HEK293 (cell line): ENCODE measurements around the gene ADCK2.

Experiments used
- ZBTB1 ChIP-seq: fragments of 450-650 bp; formaldehyde crosslinking; IDR thresholded peaks from 2 replicates; pipeline ENCODE4 v1.5.1; 2016; ENCODE audit warnings: missing biosample characterization, missing genetic modification characterization
- ZNF354C ChIP-seq: fragments of 450-650 bp; formaldehyde crosslinking; IDR thresholded peaks from 2 replicates; pipeline ENCODE4 v1.5.1; 2016; ENCODE audit warnings: missing biosample characterization, missing genetic modification characterization, low read depth, borderline replicate concordance
- ZNF561 ChIP-seq: fragments of 450-650 bp; IDR thresholded peaks from 2 replicates; pipeline ENCODE4 v1.5.1; 2018; ENCODE audit warnings: missing biosample characterization, missing genetic modification characterization, borderline replicate concordance
- TF ChIP-seq, protein P1 (sequence below): sonication (generic); formaldehyde crosslinking; IDR thresholded peaks from 2 replicates; pipeline ENCODE4 v1.8.1; 2022; ENCODE audit warnings: mild to moderate bottlenecking, moderate library complexity, missing genetic modification reagents
- TF ChIP-seq, protein P2 (sequence below): fragments of 450-650 bp; formaldehyde crosslinking; IDR thresholded peaks from 2 replicates; pipeline ENCODE4 v1.5.1; 2016; ENCODE audit warnings: missing biosample characterization, missing genetic modification characterization, low read depth
- TF ChIP-seq, protein P3 (sequence below): fragments of 450-650 bp; formaldehyde crosslinking; IDR thresholded peaks from 2 replicates; pipeline ENCODE4 v1.5.1; 2016; ENCODE audit warnings: missing biosample characterization, missing genetic modification characterization

DNA sequence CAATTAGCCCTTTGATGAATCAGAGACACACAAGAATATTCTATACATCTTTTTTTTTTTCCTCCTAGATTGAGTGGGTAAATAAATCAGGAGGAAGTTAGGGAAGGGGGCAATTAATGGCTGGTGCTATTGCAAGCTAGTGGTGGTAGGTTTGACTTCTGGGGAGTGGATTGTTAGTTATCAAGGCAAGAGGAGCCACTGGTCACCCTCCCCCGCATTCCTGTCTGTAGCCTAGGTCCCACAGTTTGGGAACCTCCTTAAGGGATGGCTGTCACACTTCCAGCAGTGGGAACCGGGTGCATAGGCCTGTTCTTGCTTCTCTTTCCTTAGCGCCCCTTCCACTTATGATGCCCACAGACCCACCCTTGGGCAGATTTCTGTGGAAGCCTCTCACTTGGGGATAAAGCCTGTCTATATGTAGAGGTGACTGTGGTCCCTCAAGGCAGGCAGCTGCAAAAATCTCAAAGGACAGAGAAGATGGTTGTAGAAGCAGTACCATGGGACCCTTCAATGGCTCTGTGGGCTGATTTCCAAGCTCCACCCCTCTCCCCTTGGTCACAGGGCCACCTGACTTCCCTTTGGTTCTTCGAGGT lies 2.3 kb upstream of the ADCK2 start:
- TF ChIP-seq, protein P1, sequence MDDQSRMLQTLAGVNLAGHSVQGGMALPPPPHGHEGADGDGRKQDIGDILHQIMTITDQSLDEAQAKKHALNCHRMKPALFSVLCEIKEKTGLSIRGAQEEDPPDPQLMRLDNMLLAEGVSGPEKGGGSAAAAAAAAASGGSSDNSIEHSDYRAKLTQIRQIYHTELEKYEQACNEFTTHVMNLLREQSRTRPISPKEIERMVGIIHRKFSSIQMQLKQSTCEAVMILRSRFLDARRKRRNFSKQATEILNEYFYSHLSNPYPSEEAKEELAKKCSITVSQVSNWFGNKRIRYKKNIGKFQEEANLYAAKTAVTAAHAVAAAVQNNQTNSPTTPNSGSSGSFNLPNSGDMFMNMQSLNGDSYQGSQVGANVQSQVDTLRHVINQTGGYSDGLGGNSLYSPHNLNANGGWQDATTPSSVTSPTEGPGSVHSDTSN (CRISPR knock-in tag), result no peak
- TF ChIP-seq ZBTB1 (tag by site-specific recombination) (no peak), ZNF561 (tag by site-specific recombination) (no peak), ZNF354C (tag by site-specific recombination) (no peak)
- TF ChIP-seq, protein P2, sequence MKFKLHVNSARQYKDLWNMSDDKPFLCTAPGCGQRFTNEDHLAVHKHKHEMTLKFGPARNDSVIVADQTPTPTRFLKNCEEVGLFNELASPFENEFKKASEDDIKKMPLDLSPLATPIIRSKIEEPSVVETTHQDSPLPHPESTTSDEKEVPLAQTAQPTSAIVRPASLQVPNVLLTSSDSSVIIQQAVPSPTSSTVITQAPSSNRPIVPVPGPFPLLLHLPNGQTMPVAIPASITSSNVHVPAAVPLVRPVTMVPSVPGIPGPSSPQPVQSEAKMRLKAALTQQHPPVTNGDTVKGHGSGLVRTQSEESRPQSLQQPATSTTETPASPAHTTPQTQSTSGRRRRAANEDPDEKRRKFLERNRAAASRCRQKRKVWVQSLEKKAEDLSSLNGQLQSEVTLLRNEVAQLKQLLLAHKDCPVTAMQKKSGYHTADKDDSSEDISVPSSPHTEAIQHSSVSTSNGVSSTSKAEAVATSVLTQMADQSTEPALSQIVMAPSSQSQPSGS (tag by site-specific recombination), result no peak
- TF ChIP-seq, protein P3, sequence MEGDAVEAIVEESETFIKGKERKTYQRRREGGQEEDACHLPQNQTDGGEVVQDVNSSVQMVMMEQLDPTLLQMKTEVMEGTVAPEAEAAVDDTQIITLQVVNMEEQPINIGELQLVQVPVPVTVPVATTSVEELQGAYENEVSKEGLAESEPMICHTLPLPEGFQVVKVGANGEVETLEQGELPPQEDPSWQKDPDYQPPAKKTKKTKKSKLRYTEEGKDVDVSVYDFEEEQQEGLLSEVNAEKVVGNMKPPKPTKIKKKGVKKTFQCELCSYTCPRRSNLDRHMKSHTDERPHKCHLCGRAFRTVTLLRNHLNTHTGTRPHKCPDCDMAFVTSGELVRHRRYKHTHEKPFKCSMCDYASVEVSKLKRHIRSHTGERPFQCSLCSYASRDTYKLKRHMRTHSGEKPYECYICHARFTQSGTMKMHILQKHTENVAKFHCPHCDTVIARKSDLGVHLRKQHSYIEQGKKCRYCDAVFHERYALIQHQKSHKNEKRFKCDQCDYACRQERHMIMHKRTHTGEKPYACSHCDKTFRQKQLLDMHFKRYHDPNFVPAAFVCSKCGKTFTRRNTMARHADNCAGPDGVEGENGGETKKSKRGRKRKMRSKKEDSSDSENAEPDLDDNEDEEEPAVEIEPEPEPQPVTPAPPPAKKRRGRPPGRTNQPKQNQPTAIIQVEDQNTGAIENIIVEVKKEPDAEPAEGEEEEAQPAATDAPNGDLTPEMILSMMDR (tag by site-specific recombination), result no peak
